ENCODE measurements around the gene MYG1.

DNA sequence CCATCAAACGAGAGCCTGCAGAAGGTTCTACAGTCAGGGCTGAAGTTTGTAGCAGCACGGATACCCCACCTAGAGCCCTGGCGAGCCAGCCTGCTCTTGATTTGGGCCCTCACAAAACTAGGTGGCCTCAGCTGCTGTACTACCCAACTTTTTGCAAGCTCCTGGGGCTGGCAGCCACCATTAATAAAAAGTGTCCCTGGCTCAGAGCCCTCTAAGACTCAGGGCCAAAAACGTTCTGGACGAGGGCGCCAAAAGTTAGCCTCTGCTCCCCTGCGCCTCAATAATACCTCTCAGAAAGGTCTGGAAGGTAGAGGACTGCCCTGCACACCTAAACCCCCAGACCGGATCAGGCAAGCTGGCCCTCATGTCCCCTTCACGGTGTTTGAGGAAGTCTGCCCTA is 13.0 kb upstream of the MYG1 start:
- TF ChIP-seq, protein P1, sequence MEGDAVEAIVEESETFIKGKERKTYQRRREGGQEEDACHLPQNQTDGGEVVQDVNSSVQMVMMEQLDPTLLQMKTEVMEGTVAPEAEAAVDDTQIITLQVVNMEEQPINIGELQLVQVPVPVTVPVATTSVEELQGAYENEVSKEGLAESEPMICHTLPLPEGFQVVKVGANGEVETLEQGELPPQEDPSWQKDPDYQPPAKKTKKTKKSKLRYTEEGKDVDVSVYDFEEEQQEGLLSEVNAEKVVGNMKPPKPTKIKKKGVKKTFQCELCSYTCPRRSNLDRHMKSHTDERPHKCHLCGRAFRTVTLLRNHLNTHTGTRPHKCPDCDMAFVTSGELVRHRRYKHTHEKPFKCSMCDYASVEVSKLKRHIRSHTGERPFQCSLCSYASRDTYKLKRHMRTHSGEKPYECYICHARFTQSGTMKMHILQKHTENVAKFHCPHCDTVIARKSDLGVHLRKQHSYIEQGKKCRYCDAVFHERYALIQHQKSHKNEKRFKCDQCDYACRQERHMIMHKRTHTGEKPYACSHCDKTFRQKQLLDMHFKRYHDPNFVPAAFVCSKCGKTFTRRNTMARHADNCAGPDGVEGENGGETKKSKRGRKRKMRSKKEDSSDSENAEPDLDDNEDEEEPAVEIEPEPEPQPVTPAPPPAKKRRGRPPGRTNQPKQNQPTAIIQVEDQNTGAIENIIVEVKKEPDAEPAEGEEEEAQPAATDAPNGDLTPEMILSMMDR (IDR thresholded peaks at IDR 0.05), result no peak
- no peak for TF ChIP-seq RAD21 (IDR thresholded peaks at IDR 0.05; ENCODE audit: low read length)
- TF ChIP-seq, protein P2, sequence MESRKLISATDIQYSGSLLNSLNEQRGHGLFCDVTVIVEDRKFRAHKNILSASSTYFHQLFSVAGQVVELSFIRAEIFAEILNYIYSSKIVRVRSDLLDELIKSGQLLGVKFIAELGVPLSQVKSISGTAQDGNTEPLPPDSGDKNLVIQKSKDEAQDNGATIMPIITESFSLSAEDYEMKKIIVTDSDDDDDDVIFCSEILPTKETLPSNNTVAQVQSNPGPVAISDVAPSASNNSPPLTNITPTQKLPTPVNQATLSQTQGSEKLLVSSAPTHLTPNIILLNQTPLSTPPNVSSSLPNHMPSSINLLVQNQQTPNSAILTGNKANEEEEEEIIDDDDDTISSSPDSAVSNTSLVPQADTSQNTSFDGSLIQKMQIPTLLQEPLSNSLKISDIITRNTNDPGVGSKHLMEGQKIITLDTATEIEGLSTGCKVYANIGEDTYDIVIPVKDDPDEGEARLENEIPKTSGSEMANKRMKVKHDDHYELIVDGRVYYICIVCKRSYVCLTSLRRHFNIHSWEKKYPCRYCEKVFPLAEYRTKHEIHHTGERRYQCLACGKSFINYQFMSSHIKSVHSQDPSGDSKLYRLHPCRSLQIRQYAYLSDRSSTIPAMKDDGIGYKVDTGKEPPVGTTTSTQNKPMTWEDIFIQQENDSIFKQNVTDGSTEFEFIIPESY (IDR thresholded peaks at IDR 0.05; ENCODE audit: borderline replicate concordance, low read depth), result no peak
- TF ChIP-seq POLR2AphosphoS5 (IDR thresholded peaks at IDR 0.05; ENCODE audit: low read depth, low read length), result no peak
- no peak for TF ChIP-seq TEAD4 (IDR thresholded peaks at IDR 0.05; ENCODE audit: borderline replicate concordance, insufficient read depth)
- no peak for TF ChIP-seq YY1 (IDR thresholded peaks at IDR 0.05; ENCODE audit: low read depth)
- no peak for TF ChIP-seq EP300 (IDR thresholded peaks at IDR 0.05; ENCODE audit: borderline replicate concordance in 1 of 2, low read depth in 1 of 2, low read length in 1 of 2)
- TF ChIP-seq SMC3 (IDR thresholded peaks at IDR 0.05; ENCODE audit: low read depth, low read length), result no peak
